ENCODE results near the gene CUBN. TPM values are rescaled to one million over a fixed set of nuclear protein-coding genes. Genes with fewer than 3 reads are reported as not detected.

Gene CUBN
- total RNA-seq: 0.77 TPM
- long read RNA-seq: 0 reads

DNA sequence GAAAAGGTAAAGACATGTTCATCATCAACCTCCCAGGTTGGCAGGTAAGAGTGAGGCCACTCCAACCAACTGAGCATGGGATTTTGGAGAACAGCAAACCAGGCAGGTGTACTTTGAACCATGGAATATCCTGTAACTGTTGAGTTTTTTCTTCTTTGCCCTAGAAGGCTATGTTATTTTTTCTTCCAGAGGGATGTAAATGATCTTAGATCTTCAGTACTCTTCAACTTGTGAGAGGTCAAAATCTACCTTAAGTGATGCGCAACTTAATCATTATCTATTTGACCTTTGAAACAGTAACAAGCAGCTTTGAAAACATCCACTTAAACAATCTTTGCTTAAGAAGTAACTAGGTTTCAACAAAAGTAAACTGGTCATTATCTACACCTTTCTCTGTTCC is at the start of gene CUBN:
TSS of gene CUBN (minus strand) at position 71 of the 400 bp plus-strand sequence. CDS start at position 25, 46 bp downstream.
- ATAC-seq (no peak), DNase-seq (no peak)
- intact Hi-C loops (cut with micrococcal nuclease): no loop called here

DNA sequence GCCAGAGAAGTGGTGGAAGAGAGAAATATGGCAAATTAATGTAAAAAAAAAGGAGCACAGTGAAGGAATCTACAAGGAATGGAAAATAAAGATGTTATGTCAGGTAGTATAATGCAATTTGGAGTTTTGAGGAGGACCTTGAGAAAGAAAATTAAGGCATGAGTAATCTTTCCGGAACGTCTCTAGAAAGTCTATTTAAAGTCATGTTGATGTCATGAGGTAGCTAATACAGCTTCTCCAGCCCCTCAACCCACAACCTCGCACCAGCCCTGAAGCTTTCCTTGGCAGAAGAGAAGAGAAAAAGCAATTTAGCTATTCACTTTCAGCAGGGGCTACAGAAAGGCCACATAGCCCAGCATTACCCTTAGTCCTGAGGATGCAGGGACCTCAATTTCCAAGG is 49.4 kb upstream of the CUBN start:
- DNase-seq: no peak
- intact Hi-C loops (cut with micrococcal nuclease): no loop called here
- ATAC-seq: no peak

DNA sequence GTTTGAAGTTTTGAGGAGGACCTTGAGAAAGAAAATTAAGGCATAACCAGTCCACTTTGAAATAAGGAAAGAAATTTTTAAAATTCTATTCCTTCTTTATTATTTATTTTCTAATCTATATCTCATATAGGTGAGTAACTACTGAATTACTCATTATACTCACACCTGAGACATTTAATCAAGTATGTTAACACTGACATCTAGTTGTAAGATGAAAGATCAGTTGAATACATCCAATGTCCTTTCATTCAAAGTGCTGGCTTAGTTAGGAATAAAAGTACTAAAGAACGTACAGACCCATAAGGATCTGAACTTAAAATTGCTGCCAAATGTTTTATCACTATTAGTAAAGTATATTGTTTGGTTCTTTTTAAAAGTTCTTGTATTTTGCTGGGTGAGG is 48.4 kb upstream of the CUBN start:
- no peak for DNase-seq
- ATAC-seq: no peak
- intact Hi-C loops (cut with micrococcal nuclease): no loop called here

DNA sequence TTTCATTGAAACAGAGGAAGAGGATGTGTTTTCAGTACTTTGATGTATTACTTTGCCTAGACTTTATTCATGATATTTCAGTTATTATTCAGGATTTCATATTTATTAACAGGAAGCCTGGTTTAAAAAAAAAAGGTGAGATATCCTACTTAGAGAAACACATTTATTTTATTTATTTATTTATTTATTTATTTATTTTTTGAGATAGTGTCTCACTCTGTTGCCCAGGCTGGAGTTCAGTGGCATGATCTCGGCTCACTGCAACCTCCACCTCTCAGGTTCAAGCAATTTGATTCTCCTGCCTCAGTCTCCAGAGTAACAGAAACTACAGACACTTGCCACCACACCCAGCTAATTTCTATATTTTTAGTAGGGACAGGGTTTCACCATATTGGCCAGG is 47.4 kb upstream of the CUBN start:
- intact Hi-C loops (cut with micrococcal nuclease): no loop called here
- DNase-seq (no peak), ATAC-seq (no peak)

DNA sequence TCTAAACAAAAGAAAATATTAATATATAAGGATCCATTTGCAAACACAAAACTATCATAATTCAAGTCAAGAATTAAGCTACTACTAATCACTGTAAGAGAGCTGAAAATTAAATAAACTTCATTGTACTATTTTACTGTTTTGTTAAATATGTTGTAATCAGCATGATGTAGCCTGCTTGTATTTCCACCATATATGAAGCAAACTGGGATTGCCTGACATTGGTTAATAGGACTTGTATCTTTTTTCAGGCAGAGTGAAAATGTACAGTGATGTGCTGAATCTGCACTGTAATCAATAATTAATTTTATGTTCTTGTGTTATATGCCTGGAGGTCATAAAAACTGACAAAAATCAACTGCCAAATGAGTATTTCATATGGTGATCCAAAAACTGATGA is 46.5 kb upstream of the CUBN start:
- ATAC-seq: no peak
- intact Hi-C loops (cut with micrococcal nuclease): no loop called here
- no peak for DNase-seq

DNA sequence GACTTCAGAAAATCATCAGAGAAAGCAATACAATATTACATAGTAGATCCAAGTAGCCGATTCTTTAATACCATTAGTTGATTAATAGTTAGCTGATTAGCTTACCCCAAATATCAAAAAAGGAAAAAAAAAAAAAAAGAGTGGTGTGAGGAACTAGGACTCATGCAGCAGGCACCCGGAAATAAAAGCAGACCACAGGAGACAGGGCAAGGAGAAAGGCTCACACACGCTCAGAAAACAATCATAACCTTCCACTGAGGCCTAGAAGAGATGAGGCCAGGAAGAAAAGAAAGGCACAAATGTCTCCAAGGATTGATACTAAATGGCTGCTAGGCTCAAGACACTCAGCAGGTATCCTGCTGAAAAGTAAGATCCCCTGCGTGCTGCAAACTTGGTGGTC is 45.9 kb upstream of the CUBN start:
- ATAC-seq: no peak
- no peak for DNase-seq
- intact Hi-C loops (cut with micrococcal nuclease): no loop called here

DNA sequence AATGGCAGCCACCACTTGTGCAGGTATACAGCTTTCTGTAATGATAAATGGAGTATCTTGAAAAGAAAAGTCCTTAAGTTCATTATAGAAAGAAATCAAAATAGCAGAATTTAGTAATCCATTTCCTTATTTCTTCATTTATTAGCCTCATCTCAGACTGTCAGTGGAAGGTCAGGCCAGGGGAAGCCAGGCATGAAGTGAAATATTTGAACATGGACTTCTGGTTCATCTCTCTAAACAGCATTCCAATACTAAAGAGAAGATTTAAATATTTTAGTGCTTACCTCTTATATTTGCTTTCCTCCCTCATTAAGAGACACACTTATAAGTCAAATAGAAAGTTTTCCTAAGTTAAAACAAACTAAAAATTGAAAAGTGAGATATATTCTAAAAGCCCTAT is 45.0 kb upstream of the CUBN start:
- DNase-seq (no peak), ATAC-seq (no peak)
- intact Hi-C loops (cut with micrococcal nuclease): no loop called here

DNA sequence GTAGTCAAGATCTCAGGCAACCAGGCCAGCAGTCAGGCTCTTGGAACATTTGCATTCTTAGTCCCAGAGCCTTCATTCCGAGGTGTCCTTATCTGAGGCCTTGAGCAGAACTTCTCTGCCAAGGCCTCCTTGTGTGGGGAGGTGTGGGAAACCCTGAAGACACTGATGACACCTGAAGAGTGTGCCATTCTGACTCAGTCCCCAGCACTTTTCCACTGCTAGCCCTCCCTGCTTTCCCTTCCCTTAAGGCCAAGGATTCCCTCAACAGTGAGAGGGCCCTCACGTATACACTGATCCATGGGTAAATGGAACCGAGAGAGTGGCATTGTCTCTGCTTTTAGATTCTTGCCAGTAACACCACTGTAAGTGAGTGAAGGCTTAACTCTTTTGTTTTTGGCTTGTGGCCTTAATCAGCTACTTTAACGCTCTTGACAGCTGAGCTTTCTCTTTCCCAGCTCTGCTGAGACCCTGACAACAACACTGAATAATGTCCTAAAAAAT is 41.6 kb upstream of the CUBN start:
- DNase-seq (no peak), ATAC-seq (no peak)
- intact Hi-C loops (cut with micrococcal nuclease): no loop called here

DNA sequence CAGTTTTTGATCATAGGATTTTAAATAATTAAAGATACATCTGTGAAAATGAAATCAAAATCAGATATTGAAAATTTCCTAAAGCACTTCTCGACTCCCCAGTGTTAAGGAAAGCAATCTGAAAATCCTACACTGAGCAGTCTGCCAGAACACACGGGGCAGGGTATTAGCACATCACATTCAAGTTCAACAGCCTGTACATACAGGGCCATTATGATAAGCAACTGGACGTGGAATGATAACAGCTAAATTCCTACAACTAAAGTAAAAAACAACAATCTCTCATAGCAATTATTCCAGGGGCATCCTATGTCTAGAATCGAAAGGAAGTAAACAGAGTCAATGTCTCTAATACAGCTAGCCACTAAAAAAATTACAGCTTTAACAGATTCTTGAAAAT is 40.2 kb upstream of the CUBN start:
- intact Hi-C loops (cut with micrococcal nuclease): no loop called here
- ATAC-seq: no peak

DNA sequence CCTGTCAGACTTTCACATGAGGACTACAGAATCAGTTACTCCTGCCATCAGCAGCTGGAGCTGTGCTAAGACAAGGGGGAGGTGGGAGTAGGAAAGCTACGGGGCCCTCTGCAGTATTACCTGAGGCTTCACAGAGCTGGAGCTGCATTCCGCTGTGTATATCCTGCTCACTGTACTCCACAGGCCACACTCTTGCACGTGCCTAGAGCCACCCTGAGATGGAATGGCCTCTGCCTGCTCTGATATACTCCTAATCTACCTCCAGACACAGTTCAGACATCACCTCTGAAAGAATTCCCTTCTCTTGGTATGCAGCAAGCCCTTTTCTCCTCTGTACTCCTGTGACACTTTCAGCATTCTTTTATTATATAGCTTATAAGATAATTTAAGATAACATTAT is 37.1 kb upstream of the CUBN start:
- no peak for ATAC-seq
- intact Hi-C loops (cut with micrococcal nuclease): no loop called here
- DNase-seq: no peak

More for the DNA sequence above, 40.2 kb upstream of the CUBN start:
- DNase-seq: no peak

DNA sequence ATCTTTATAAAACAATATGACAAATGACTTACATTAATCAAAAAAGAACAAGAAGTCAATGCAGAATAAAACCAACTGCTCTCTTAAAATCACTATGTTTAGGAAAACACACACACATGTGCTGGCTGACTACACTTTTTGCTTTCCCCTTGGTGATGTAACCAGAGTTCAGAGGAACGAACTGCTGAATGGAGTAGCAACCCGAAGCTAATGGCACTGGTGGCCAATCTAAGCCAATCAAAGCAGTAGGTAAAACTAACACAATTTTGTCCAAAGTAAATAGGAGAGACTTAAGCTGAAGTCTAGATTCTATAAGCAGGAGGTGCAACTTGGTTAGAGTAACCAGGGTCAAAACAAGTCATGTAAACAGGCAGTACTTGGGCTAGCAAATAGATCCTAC is 33.2 kb upstream of the CUBN start:
- DNase-seq (no peak), ATAC-seq (no peak)
- intact Hi-C loops (cut with micrococcal nuclease): no loop called here

DNA sequence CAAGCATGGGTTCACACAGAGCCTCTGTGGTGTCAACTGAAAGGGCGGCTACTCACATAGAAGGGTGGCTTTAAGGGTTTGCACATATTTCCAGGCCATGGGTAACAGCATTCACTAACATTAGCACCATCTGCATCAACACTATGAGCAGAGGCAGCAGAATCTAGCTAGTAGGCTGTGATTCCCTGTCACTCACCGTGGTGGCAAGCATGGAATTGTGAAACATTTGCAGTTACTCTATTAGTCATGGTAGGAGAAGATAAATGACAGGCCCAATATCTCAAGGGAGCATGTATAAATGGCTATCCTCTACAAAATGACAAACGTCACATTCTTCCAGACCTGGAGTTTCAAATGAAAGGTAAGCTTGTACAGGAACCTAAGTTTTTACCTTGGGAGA is 32.2 kb upstream of the CUBN start:
- ATAC-seq: no peak
- DNase-seq: no peak
- intact Hi-C loops (cut with micrococcal nuclease): no loop called here

DNA sequence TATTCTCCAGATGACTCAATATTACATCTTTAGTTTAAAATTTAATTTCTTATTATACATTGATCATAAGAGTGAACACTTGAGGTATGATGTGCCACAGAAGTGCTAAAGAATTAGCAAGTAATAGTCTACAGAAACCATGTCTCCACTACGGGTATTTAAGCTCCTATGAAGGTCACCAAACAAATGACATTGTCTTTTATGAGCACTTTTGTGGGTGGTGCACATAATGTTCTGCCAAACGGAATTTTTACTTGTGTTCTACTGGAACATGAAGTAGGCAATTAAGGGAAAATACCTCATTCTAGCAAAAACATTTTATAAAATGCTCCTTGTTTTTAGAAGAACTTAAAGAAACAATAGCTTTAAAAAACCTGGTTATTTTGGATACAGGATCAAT is 27.4 kb upstream of the CUBN start:
- no peak for ATAC-seq
- intact Hi-C loops (cut with micrococcal nuclease): no loop called here
- DNase-seq: no peak

DNA sequence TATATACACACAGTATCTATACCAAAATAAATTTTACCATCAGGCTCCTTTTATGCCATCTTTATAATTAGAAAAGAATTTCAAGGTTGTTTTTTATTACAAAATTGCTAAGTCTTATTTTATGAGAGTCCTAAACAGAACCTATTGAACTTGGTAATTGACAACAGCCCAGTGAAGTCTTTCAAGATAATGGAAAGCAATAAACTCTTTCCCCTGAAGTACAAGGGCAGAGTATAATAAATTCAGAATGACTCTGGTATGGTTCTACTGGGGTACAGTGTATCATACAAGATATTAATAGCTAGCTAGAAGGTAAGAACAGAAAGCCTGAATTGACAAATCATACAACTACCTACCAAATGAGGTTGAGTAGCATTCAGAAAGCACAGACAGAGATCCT is 26.2 kb upstream of the CUBN start:
- intact Hi-C loops (cut with micrococcal nuclease): no loop called here
- no peak for DNase-seq
- ATAC-seq: no peak

DNA sequence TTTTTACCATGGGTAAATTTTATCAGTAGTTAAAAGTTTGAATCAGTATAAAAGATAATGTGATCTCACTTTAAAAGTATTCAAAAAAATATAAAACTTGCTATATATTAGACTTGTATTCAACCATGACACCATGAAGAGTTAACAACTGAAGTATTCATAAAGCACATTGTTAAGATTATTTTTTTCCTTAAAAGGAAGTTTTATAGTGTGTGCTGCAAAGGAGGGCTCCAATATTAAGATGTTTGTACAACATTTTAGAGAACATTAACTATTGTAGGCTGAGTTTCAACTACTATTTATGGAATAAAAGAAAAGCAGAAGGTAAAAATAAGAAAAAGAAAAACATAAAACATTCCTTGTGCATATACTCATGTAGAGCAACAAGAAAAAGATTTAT is 24.5 kb upstream of the CUBN start:
- no peak for ATAC-seq
- DNase-seq: no peak
- intact Hi-C loops (cut with micrococcal nuclease): no loop called here

DNA sequence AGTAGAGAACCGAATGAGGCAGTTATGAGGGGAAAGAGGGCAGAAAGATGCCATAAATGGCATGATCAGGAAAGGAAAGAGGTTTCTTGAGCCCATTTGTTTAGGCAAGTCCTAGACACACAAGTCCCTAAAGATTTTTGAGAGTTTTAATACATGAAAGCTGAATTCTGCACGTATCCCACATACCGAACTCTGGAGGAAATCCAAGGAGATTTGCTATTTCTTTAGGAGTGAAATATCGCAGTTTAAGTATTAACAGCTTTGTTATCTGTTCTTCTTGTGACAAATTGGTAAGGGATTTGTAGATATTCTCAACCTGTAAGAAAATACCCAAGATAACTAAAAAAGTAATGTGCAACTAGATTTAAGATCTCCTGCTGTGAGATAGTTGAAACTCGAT is 23.7 kb upstream of the CUBN start:
- intact Hi-C loops (cut with micrococcal nuclease): no loop called here

DNA sequence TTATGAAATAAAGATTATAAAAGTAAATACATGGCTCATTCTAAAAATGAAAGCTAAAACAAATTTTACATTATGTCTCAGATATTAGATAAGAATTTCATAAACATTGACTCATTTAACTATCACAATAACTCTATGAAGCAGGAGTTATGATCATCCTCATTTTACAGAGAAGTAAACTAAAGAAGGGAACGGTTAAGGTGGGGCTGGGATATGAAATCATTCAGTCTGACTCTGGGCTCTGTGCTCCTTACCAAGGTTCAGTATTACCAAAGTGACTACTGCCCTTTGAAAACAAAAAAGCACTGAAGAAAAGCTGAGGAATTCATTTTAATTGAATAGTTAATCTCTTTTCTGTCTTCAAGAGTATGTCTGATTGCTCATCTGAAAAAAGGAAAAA is 22.1 kb upstream of the CUBN start:
- no peak for DNase-seq
- no peak for ATAC-seq
- intact Hi-C loops (cut with micrococcal nuclease): no loop called here

More for the DNA sequence above, 23.7 kb upstream of the CUBN start:
- DNase-seq: no peak
- ATAC-seq: no peak

DNA sequence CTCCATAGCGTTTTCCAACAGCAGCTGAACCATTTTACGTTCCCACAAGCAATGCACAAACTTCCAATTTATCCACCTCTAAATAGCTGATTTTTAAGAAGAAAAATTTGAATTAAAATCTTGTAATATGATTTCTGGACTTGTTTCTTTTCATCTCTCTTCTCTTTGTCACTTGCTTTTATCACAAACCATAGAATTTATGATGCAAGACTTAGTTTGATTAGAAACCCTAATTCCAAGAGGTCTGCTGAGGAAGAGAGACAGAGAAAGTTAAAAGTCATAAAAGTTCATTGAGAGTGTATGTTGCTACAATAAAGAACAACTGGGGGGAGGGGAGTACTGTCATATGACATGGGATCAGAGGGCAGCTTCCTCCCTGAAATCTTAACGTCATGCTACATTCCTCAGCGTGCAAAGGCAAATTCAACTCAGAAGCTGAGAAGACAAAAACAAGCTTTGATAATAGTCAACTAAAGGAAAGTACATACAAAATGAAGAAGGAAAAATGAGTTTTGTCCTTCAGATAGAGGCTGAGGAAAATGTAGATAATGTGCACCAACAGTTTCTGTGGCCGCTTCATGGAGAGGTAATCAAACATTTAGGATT is 18.4 kb upstream of the CUBN start:
- intact Hi-C loops (cut with micrococcal nuclease): no loop called here
- ATAC-seq (no peak), DNase-seq (no peak)

DNA sequence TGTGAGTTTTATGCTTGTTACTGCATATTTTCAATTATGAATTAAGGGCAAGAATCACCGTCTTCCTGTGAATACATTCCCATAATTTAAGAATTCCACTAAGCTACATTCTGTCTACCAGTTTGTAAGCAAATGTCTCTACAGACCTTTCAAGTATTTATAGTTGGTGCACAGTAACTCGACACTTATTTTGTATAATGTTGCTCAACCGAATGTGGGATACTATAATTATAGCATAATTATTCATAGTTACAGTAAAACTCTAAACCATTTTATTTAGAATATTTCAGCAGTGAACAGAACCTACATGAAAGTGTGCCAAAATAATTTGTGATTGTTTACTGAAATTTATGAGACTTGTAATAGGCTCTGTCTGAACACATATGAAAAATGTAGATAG is 17.3 kb upstream of the CUBN start:
- ATAC-seq (no peak), DNase-seq (no peak)
- intact Hi-C loops (cut with micrococcal nuclease): no loop called here

DNA sequence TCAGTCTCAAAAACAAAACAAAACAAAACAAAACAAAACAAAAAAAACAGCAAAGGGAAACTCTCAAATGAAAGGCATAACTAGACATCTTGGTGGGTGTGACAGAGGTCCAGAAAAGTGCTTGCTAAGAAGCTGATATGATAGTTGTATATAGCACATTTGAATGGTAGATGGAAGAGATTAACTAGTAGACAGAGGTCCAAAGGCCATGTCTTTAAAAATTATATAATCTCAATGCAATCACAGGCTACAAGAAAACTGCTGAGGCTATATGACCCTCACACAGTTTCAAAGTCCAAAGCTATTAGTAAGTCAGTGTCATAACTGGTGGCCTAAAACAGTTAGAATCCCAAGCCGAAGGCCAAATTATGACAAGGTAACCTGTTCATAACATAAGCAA is 15.6 kb upstream of the CUBN start:
- DNase-seq: no peak
- ATAC-seq: no peak
- intact Hi-C loops (cut with micrococcal nuclease): no loop called here

DNA sequence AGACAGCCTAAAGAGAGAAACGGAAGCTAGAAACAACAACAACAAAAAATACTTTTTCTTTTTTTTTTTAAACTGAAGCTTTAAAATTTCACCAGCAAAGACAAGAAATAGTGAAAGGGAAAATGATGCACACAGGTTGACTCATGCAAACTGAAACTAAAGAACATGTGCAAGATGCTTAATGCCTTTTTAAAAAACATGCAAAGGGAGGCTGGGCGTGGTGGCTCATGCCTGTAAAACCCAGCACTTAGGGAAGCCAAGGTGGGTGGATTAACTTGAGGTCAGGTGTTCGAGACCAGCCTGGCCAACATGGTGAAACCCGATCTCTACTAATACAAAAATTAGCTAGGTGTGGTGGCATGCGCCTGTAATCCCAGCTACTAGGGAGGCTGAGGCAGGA is 15.1 kb upstream of the CUBN start:
- intact Hi-C loops (cut with micrococcal nuclease): no loop called here
- DNase-seq (no peak), ATAC-seq (no peak)

DNA sequence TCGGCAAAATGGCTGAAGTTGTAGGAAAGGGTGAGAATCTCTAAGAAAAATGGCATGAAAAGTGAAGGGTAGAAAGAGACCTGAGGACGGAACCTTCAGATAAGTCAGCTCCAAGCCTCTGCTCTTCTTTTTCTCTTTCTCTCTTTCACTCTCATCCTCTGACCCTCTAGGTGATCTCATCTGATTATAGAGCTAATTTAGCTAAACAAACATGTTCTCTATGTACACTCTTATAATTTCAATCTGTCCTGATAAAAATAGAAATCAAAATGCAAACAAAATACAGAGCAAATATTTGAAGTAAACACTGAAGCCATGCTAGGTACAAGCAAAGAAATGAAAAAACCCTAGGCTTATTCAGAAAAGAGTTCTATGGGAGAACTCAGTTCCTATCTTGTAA is 14.4 kb upstream of the CUBN start:
- ATAC-seq (no peak), DNase-seq (no peak)
- intact Hi-C loops (cut with micrococcal nuclease): no loop called here
